Left colon (tissue), 2 donors: Measurements from ENCODE around the gene DSTYK. TPM values are rescaled to one million over a fixed set of nuclear protein-coding genes. Genes with fewer than 3 reads are reported as not detected.
"Not testable (repeated sequence)": the region's sequence is repeated elsewhere in the genome, so short reads cannot be mapped to it uniquely, and the experiment has no call there.

Source experiments
- ATAC-seq: fragments of 200-7000 bp; cut with Tn5 transposase; one replicate; pipeline ENCODE4 v1.9.1; 2020; ENCODE audit warnings: mild to moderate bottlenecking, moderate library complexity
- DNase-seq, 2 donors: peaks; one replicate each; pipeline ENCODE4 v3.0.0-alpha.2; 2020
- intact Hi-C, 2 donors: fragments of 100-400 bp; cut with DNase I in 1 of 2; cut with micrococcal nuclease in 1 of 2; formaldehyde crosslinking; loops; one replicate each; pipeline versions ENCODE4 v1.11.2 to v1.14.0; 2022; cut with DNase I, micrococcal nuclease
- total RNA-seq, 2 donors: library from RNA; stranded (reverse); fragmentation: NEBNext Ultra II Directional; extraction: Animal tissue kit (Norgen Biotek cat#: 25700); gene quantifications; one replicate each; pipeline ENCODE4 v1.2.1, GENCODE V29; 2021
- donor health status: DM: no; HTN: no; CAD: no.
- donor health status: DM: yes; HTN: yes; CAD: no.

The DSTYK gene
- total RNA-seq, 2 donors from 2014 or later = 4.7 to 7.0 TPM

DNA sequence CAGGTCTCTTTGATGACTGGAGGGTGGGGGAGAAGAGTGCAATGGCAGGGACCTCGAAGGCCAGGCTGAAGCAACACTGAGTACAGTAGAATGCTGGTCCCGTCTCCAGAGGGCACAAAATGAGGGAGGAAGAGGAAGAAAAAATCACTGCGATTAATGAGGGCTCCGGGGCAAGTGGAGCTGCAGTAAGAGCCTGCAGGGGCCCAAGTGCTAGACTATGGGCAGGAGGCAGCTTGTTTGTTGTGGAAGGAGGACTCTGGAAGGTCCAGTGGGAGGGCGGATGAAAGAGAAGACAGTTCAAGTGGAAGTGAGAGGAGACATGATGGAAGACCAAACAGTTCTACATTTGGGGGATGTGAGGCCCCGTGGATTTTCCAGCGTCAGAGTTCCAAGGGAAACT is 33.6 kb upstream of the DSTYK start:
- intact Hi-C loops = no loop called here
- DNase-seq = no peak
- no peak for ATAC-seq

DNA sequence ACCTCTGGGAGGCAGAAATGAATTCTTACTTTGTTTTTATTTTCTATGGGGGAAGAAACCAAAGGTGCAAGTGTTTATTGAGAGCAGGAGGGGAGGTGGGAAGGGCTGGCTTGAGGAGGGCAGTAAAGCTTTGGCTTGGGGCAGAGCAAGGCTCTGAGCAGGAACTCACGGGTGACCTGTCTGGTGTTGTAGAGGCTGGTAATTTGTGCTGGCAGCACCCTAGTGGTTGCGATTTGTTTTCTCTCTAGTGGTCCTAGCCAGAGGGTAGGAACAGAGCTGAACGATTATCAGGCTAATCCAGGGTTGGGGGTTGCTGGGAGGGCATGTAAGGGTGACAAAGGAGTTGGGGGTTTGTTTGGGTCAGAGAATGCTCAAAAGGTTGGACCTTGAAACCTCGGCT is 32.9 kb upstream of the DSTYK start:
- ATAC-seq (no peak), DNase-seq (no peak)
- intact Hi-C loops = no loop called here

DNA sequence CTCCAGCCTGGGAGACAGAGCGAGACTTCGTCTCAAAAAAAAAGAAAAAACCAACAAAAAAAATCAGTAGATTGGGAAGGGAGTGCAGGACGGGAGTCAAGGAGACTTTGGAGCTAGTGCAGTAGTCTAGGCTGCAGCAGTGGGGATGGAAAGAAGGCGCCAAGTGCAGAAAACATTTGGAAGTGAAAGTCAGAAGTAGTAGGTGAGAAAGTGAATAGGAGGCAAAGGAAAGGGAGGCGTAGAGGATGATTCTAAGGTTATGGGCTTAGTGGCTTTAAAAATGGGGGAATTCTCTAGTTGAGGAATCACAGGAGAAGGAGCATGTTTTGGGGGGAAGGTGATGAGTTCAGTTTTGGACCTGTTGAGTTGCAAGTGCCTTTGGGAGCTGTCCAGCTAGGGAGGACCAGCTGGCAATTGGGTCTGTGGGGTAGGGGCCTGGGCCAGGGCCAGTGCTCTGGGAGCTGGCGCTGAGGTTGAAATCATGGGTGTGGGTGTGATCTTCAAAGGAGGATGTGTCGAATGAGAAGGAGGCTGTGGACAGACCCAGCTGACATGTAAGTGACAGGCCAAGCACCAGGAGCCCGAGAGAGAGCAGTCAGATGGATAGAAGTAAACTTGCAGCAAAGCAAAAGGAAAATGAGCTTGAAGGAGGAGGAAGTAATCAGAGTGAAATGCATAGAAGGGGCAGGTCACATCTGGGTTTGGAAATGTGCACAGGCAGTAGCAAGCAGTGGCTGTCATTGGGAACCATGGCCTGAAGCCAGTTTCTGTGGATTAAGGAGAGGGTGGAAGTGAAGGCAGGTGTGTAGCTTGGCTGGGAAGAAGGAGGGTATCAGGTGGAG is 32.1 kb upstream of the DSTYK start:
- DNase-seq (no peak), ATAC-seq (no peak)
- intact Hi-C loops = no loop called here

GRCh38 chr1:205241366-205242030 is 30.0 kb upstream of the DSTYK start:
- intact Hi-C loops = no loop called here
- ATAC-seq = no peak
- DNase-seq = no peak

GRCh38 chr1:205240569-205240968 is 29.1 kb upstream of the DSTYK start:
- DNase-seq (no peak), ATAC-seq (no peak)
- intact Hi-C loops = no loop called here

DNA sequence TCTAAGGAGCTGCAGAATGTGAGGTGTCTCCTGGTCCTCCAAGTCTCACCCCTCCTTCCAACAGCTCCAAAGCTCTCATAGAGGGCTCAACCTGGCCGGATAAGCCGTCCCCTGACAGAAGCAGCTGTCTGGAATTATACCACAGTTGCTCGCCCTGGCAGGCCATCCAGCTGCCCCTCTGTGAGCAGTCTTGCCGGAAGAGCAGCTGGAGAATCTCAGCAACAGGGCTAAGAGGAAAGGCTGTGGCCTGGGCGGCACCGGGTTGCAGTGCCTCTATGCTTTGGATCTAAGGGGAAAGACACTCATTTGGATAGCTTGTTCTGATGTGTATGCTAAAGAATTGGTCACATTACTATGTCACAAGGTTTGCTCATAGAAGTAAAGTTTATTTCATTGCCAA is 28.6 kb upstream of the DSTYK start:
- intact Hi-C loops = no loop called here
- ATAC-seq (no peak), DNase-seq (no peak)

DNA sequence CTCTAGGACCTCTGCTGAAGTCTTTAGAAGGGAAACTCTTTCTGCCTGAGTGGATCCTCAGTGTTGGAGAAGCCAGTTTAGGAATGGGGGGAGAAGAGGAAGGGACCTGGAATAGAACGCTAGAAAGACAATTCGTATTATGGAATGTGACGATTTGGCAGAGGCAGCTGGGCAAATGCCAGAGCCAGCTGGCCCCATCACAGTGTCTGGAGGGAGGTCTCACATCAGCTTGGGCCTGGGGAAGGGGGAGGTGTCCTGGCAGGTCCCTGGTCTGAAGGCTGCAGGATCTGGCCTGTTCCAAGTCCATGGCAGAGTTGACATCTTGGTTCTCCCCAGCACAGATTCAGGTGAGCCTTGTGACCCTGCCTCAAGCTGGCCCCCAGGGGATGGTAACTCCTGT is 27.6 kb upstream of the DSTYK start:
- no peak for DNase-seq
- intact Hi-C loops = no loop called here
- no peak for ATAC-seq

DNA sequence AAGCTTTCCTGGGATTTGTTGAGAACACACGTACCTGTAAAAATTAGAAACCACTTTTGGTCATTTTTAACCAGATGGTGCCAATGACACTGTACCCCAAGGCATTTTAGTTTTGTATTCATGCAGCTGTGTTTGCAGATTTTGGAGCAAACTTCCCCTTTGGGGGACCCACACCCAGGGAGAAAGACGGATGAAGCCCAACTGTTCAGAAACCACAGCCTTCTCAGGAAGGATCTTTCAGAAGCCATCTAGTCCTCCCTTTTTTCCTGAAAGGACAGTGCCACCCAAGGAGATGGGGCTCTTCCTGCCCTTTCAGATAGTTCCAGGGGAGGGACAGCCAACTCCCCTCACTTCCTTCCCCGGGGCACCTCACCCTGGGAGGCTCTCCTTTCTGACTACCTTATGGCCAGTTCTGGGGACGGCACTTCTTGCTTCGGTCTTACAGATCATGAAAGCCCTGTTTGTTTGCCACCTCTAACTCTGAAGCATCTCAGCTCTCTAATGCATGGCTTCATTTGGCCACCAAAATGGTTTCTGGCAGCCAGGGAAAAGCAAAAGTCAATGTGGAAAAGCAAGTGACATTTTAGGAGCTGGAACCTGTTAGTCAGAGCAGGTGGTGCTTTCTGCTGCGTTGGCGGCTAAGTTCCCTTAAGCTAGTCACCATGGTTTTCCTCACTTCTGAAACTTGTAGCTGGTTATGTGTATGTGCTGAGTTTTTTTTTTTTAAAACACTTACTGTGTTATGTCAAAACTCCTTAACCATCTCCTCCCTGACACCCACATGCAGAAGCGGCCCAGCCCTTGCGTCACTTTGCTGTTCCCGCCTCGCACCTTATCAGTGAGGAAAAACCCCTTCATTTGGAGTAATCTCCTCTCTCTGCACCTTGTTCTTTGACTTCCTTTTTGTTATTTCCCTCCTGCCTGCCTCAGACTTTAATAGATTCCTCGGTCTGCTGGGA is 26.3 kb upstream of the DSTYK start:
- ATAC-seq (no peak), DNase-seq (no peak)

GRCh38 chr1:205236951-205237475 is 25.5 kb upstream of the DSTYK start:
- no peak for ATAC-seq
- DNase-seq = no peak
- intact Hi-C loops = no loop called here

More for the DNA sequence above, 26.3 kb upstream of the DSTYK start:
- intact Hi-C loops = no loop called here

DNA sequence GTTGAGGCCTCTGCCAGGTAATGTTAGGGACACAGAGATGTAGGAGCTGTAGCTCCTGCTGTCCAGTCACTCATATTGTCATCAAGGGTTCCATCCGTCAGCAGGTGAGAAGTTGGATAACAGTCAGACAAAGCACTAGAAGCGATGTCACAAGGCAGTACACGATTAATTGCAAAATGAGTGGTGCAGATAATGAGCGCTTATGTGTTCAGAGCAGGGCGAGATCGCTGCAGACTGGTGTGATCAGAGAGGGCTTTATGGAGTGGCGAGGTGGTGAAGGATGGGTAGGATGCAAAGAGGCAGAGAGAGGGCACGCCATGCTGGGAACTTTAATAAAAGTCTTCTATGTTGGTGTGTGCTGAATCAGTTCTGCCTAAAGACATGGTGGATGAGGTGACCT is 25.0 kb upstream of the DSTYK start:
- DNase-seq = no peak
- ATAC-seq = no peak
- intact Hi-C loops = no loop called here

GRCh38 chr1:205235951-205236350 is 24.4 kb upstream of the DSTYK start:
- intact Hi-C loops = no loop called here
- DNase-seq = no peak
- no peak for ATAC-seq

GRCh38 chr1:205233986-205234385 is 22.5 kb upstream of the DSTYK start:
- intact Hi-C loops, ATAC-seq, DNase-seq: not testable (repeated sequence)

DNA sequence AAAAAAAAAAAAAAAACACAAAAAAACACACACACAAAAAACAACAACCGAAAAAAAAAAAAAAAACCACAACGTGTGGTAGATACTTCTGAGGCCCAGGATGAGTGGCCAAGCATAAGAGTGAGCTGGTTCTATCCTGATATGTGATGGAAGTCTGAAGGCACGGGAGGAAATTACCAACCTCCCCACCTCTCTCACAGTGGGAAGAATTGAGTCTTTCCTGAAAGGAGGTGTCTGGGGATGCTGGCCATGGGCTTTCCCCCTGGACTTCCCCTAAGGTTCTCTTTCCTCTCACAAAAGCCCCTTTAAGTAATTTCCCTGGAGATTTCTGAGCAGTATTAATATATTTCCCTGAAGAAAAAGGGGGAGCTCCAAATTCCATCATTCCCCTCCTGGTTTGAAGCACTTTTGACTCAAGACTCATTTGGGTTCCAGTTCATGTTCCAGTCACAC is 21.5 kb upstream of the DSTYK start:
- intact Hi-C loops = no loop called here
- DNase-seq (no peak), ATAC-seq (no peak)

GRCh38 chr1:205232127-205232820 is 20.8 kb upstream of the DSTYK start:
- intact Hi-C loops = no loop called here
- DNase-seq (no peak), ATAC-seq (no peak)

GRCh38 chr1:205230982-205231381 is 19.5 kb upstream of the DSTYK start:
- intact Hi-C loops = no loop called here
- ATAC-seq = no peak
- DNase-seq = no peak

DNA sequence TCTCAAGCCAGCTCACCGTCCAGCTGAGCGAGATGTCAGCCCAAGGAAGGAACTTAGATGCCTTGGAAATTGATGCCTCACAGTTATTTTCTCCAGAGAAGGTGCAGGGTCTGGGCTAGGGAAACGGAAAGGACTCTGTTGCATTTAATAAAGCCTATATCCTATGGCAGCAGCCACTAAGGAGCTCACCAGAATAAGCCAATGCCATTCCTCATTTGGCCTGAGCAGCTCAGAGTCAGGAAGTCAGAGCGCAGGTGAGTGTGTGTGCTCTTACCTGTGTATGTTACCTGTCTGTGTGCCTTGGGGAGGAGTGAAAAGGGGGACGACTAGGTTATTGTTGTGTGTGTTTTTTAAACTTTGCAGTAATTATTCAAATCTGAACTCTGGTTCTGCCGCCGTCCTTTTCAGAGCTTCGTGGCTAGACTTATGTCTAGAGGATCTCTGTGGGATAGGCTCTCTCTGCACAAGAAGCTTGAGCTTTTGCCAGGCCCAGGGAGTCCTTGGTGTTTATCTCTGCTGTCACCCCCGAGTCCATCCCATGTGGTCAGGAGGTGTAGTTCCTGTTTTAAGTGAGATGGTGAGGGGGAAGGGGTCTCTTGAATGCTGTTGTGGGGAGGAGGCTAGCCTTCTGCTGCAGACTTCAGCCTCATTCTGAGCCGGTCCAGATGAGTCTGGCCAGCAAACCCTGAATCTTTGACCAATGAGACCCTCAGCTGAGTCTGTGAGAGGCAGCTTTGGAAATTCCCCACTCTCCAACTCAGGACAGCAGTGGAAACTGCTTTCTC is 18.6 kb upstream of the DSTYK start:
- ATAC-seq = no peak
- no peak for DNase-seq

GRCh38 chr1:205229399-205229871 is 17.9 kb upstream of the DSTYK start:
- intact Hi-C loops = no loop called here
- DNase-seq (peak; percentile 48 to 67), ATAC-seq (peak; percentile 81)

More for the DNA sequence above, 18.6 kb upstream of the DSTYK start:
- intact Hi-C loops = no loop called here

- intact Hi-C loops = no loop called here
- no peak for DNase-seq
- no peak for ATAC-seq
These were observed 16.6 kb upstream of the DSTYK start for GRCh38 chr1:205228093-205228521.
